ENCODE data around the gene FZD4.

The FZD4 gene

GRCh38 chr11:86912238-86912637 lies 43.0 kb downstream of the FZD4 start:
- TF ChIP-seq MYC (IDR thresholded peaks at IDR 0.05; ENCODE audit: low read depth, low read length) (no peak), CTCF (IDR thresholded peaks at IDR 0.05; ENCODE audit: low read depth, low read length) (no peak), POLR2A (IDR thresholded peaks at IDR 0.05; ENCODE audit: extremely low read depth, insufficient read length) (no peak), MAX (IDR thresholded peaks at IDR 0.05; ENCODE audit: low read depth, low read length) (no peak)
- H3K4me3 ChIP-seq (ENCODE audit: low read depth, low read length) = no peak overlapping the region
- DNase-seq (ENCODE audit: low read depth) = no peak

- TF ChIP-seq POLR2A (IDR thresholded peaks at IDR 0.05; ENCODE audit: extremely low read depth, insufficient read length) = no peak
Observed at GRCh38 chr11:86910592-86910991, 44.6 kb downstream of the FZD4 start.

GRCh38 chr11:86906198-86906597 lies 49.0 kb downstream of the FZD4 start:
- DNase-seq (ENCODE audit: low read depth) = no peak
- TF ChIP-seq CTCF (IDR thresholded peaks at IDR 0.05; ENCODE audit: low read depth, low read length) (no peak), POLR2A (IDR thresholded peaks at IDR 0.05; ENCODE audit: extremely low read depth, insufficient read length) (no peak), MYC (IDR thresholded peaks at IDR 0.05; ENCODE audit: low read depth, low read length) (no peak), MAX (IDR thresholded peaks at IDR 0.05; ENCODE audit: low read depth, low read length) (no peak)
- H3K4me3 ChIP-seq (ENCODE audit: low read depth, low read length) = no peak overlapping the region

More at GRCh38 chr11:86910592-86910991, 44.6 kb downstream of the FZD4 start:
- H3K4me3 ChIP-seq (ENCODE audit: low read depth, low read length) = no peak overlapping the region
- DNase-seq (ENCODE audit: low read depth) = no peak

- no peak for DNase-seq (ENCODE audit: low read depth)
- no peak for TF ChIP-seq POLR2A (IDR thresholded peaks at IDR 0.05; ENCODE audit: extremely low read depth, insufficient read length)
- no peak for TF ChIP-seq CTCF (IDR thresholded peaks at IDR 0.05; ENCODE audit: low read depth, low read length)
- no peak for TF ChIP-seq MAX (IDR thresholded peaks at IDR 0.05; ENCODE audit: low read depth, low read length)
- TF ChIP-seq MYC (IDR thresholded peaks at IDR 0.05; ENCODE audit: low read depth, low read length) = no peak
- no peak overlapping the region for H3K4me3 ChIP-seq (ENCODE audit: low read depth, low read length)
Observed at GRCh38 chr11:86905252-86905651, 49.9 kb downstream of the FZD4 start.

GRCh38 chr11:86904001-86904400 lies 51.2 kb downstream of the FZD4 start:
- no peak overlapping the region for H3K4me3 ChIP-seq (ENCODE audit: low read depth, low read length)
- DNase-seq (ENCODE audit: low read depth) = no peak
- TF ChIP-seq MYC (IDR thresholded peaks at IDR 0.05; ENCODE audit: low read depth, low read length) (no peak), MAX (IDR thresholded peaks at IDR 0.05; ENCODE audit: low read depth, low read length) (no peak), CTCF (IDR thresholded peaks at IDR 0.05; ENCODE audit: low read depth, low read length) (no peak), POLR2A (IDR thresholded peaks at IDR 0.05; ENCODE audit: extremely low read depth, insufficient read length) (no peak)

GRCh38 chr11:86902345-86902744 lies 52.9 kb downstream of the FZD4 start:
- TF ChIP-seq POLR2A (IDR thresholded peaks at IDR 0.05; ENCODE audit: extremely low read depth, insufficient read length) = no peak
- no peak for TF ChIP-seq MYC (IDR thresholded peaks at IDR 0.05; ENCODE audit: low read depth, low read length)
- no peak for TF ChIP-seq MAX (IDR thresholded peaks at IDR 0.05; ENCODE audit: low read depth, low read length)
- no peak for TF ChIP-seq CTCF (IDR thresholded peaks at IDR 0.05; ENCODE audit: low read depth, low read length)
- DNase-seq (ENCODE audit: low read depth) = no peak
- no peak overlapping the region for H3K4me3 ChIP-seq (ENCODE audit: low read depth, low read length)
